Fibroblast of peridontal ligament (primary cell): ENCODE data around the gene ZNF442.
A peak's percentile ranks its signal among the peaks of the same experiment; 100 is the strongest.
"Not testable (repeated sequence)": the region's sequence is repeated elsewhere in the genome, so short reads cannot be mapped to it uniquely, and the experiment has no call there.

Source experiments
- DNase-seq: peaks from one replicate; pipeline ENCODE4 v3.0.0-alpha.2; 2010; ENCODE audit errors: extremely low read depth

Gene ZNF442

GRCh38 chr19:12365236-12366162 is at the start of gene ZNF442:
TSS of gene ZNF442 (minus strand) at chr19:12365683. CDS start at chr19:12363631, 2,052 bp downstream.
- DNase-seq = peak; percentile 95

DNA sequence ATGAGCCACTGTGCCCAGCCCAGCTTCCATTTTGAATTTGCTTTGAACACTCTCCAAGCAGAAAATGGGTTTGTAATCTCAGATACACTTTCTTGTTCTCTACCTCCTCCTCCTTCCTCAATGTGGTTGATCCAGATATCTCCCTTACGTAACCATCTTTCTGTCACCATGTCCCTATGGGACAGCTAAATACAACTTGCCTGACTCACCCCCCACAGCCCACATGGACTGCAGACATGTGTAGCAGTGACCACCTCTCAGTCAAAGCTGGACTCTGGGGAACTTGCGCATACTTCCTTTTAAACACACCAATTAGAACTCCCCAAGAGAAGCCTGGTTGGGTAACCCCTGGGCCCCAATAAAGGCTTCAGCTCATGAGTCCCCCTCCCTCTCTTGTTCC is 46.4 kb upstream of the ZNF442 start:
- DNase-seq = no peak

DNA sequence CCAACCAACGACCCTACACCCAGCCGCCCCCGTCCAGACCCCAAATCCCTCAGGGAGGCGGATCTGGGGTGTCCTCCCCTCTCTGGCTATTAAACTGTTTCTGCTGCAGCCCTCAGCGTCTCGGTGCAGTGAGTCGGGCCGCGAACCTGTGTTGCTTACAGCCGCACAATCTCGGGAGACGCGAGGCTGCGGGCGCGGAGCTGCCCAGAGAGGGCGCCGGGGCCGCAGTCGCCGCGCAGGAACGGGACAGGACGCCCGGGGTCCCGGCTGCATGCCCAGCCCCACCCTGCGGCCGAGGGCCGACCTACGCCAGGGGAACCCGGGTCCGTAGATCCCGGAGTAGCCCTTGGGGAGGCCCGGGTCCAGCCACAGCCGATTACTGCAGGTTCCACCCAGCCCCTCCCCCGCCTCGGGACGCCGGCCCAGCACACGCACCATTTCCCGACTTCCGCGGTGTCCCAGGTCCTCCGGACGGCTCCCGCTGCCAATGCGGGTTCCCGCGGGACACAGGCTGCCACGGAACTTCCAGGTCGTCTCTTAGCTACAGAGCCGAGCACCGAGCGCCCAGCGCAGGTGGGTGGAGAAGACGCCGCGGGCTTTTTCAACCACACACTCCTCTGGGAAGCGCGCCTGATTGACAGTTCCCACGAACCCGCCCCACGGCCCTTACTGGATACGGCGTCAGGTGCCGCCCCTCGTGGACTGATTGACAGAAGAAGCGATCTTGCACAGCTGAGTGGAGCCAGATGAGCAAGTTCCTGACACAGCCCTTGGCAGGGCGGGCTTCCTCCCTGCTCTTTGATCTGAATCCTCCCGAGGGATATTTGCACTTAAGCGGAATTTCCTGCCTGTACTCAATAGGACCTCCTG is 35.4 kb upstream of the ZNF442 start, which contains the start of gene ZNF799:
TSS of gene ZNF799 (minus strand) at position 639 of the 870 bp plus-strand sequence. CDS start at position 438, 201 bp downstream.
- peak; percentile 94 for DNase-seq

GRCh38 chr19:12399901-12400632 is 34.6 kb upstream of the ZNF442 start:
- peak; percentile 1 for DNase-seq

DNA sequence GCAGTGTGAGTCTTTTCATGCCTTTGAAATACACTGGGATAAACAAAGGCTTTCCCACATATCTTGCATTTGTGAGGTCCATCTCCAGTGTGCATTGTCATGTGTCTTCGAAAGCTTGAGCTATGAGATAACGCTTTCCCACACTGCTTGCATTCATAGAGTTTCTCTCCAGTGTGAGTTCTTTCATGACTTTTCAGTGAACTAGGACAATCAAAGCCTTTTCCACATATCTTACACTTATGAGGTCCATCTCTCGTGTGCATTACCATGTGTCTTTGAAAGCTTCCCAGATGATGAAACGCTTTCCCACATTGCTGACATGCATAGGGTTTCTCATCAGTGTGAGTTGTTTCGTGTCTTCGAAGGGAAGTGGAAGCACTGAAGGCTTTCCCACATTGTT is 25.7 kb upstream of the ZNF442 start:
- not testable (repeated sequence) for DNase-seq

- not testable (repeated sequence) for DNase-seq
Measured at GRCh38 chr19:12386365-12386764, 20.9 kb upstream of the ZNF442 start.

DNA sequence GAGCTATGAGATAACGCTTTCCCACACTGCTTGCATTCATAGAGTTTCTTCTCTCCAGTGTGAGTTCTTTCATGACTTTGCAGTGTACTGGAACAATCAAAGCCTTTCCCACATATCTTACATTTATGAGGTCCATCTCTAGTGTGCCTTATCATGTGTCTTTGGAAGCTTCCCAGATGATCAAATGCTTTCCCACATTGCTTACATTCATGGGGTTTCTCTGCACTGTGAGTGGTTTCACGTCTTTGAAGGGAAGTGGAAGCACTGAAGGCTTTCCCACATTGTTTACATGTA is 14.9 kb upstream of the ZNF442 start:
- no peak for DNase-seq

GRCh38 chr19:12379732-12380443 is 14.4 kb upstream of the ZNF442 start:
- no peak for DNase-seq

GRCh38 chr19:12374026-12374425 is 8.5 kb upstream of the ZNF442 start:
- DNase-seq = no peak

- DNase-seq = peak; percentile 23
Measured at GRCh38 chr19:12364391-12365235, 870 bp downstream of the ZNF442 start.

GRCh38 chr19:12362236-12362635 is 3.2 kb downstream of the ZNF442 start:
- not testable (repeated sequence) for DNase-seq

DNA sequence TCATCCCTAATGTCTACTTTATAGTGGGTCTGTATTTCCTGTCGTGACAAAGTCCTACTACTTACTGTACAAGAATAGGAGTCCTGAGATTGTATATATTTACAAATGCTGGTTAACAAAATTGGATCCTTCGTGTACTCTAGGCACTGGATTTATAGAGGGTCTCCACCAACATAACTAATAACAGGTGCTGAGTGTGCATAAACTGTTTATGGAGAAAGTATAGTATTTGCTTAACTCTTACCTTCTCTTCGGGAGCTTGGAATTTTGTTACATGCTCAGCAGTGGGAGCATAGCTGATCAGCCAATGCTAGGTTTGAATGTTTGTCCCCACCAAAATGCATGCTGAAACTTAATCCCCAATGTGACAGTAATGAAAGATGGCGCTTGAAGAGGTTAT is 12.1 kb downstream of the ZNF442 start:
- DNase-seq = no peak

GRCh38 chr19:12350890-12351197 is 14.6 kb downstream of the ZNF442 start:
- peak; percentile 1 for DNase-seq

- no peak for DNase-seq
Measured at GRCh38 chr19:12350185-12350889, 15.1 kb downstream of the ZNF442 start.

DNA sequence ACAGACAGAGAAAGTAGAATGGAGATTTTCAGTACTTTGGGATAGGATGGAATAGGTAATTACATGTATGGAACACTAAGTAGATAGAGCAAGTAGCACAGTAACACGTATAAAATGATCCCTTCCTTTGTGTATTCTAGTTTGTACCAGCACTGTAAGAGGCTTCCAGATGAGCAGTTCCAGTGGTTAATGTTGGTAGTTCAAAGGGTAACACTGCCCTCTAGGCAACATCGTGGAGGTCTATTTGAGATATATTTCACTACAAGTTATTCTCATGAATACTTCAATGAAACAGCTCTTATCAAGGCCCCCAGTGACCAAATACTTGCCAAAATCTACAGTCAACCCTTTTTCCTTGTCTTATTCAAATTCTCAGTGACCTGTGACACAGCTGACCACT is 18.6 kb downstream of the ZNF442 start:
- no peak for DNase-seq

GRCh38 chr19:12345197-12345596 is 20.3 kb downstream of the ZNF442 start:
- DNase-seq = no peak

DNA sequence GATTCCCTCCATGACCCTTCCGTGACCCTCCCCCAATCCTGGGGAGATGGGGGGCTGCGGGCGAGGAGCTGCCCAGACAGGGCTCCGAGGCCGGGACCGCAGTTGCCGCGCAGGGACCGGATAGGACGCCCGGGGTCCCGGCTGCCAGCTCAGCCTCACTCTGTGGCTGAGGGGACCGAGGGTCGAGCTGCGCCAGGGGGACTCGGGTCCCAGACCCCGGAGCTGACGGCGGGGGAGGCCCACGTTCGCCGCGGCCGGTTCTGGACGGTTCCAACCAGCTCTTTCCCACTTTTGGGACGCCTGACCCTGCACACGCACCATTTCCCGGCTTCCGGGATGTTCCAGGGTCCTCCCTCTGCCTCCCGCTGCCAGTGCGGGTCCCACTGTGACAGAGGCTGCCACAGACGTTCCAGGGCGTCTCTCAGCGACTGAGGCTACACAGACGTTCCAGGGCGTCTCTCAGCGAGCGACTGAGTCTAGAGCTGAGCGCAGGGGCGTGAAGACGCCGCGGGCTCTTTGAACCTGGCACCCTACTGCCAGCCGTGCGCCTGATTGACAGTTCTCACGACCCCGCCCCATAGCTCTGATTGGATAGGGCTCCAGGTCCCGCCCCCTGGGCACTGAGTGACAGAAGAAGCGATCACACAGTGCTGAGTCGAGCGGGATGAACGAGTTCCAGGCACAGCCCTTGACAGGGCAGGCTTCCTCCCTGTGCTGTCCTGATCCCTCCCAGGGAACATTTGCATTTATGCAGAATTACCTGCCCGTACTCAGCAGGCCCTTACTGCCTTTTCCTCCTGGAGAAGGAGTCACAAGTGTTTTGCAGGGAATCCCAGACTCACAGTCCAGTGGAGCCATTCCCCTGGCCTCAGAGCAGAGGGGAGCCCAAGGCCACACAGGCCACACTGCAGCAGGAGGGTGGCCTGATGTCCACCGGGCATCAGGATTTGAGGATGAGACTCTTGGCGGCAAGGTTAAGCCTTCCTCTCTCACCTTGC is 32.0 kb downstream of the ZNF442 start, which contains the start of gene ZNF563:
TSS of gene ZNF563 (minus strand) at position 472 of the 998 bp plus-strand sequence. CDS start at position 321, 151 bp downstream.
- peak; percentile 91 for DNase-seq

- no peak for DNase-seq
Measured at GRCh38 chr19:12331211-12331941, 34.1 kb downstream of the ZNF442 start.
